Omental fat pad (tissue), 4 donors: ENCODE measurements around the gene SERINC1. TPM values are rescaled to one million over a fixed set of nuclear protein-coding genes. Genes with fewer than 3 reads are reported as not detected.
"Not testable (repeated sequence)": the region's sequence is repeated elsewhere in the genome, so short reads cannot be mapped to it uniquely, and the experiment has no call there.

Experiments
- ATAC-seq: fragments of 150-250 bp; one replicate; pipeline ENCODE4 v1.9.1; 2016; ENCODE audit warnings: mild to moderate bottlenecking, moderate library complexity; ENCODE audit not compliant: low FRiP score
- DNase-seq: peaks from one replicate; pipeline ENCODE4 v3.0.0-alpha.2; 2019; ENCODE audit warnings: low spot score
- total RNA-seq, 4 donors: library from RNA; depleted of rRNA; stranded (reverse); fragments of >200 nt; gene quantifications; one replicate each; pipeline ENCODE4 v1.1.0, GENCODE V29; 2016
- TF ChIP-seq, protein P1 (sequence below), 3 donors: fragments of 450-650 bp; IDR thresholded peaks; one replicate each; pipeline ENCODE4 v1.5.1; 2016 to 2017; ENCODE audit warnings: antibody characterized with exemption in 3 of 3, mild to moderate bottlenecking in 3 of 3, moderate library complexity in 2 of 3

SERINC1 gene
- total RNA-seq, 4 donors from 2014 or later, result 233 to 277 (median 250) TPM

DNA sequence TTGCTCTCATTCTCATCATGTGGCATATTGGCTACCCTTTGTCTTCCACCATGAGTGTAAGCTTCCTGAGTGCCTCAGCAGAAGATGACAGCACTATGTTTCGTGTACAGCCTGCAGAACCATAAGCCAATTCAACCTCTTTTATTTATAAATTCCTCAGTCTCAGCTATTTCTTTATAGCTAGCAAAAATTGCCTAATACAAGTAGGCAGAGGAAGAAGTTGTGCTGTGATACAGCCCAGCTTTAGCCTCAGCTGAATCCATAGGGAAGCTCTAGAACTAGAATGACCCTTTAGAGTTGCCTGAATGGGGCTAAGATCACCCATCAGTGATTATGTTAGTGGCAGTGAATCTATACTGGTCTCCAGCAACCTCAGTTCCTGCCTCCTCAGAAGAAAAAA, 19.0 kb upstream of the SERINC1 start:
- TF ChIP-seq, protein P1, sequence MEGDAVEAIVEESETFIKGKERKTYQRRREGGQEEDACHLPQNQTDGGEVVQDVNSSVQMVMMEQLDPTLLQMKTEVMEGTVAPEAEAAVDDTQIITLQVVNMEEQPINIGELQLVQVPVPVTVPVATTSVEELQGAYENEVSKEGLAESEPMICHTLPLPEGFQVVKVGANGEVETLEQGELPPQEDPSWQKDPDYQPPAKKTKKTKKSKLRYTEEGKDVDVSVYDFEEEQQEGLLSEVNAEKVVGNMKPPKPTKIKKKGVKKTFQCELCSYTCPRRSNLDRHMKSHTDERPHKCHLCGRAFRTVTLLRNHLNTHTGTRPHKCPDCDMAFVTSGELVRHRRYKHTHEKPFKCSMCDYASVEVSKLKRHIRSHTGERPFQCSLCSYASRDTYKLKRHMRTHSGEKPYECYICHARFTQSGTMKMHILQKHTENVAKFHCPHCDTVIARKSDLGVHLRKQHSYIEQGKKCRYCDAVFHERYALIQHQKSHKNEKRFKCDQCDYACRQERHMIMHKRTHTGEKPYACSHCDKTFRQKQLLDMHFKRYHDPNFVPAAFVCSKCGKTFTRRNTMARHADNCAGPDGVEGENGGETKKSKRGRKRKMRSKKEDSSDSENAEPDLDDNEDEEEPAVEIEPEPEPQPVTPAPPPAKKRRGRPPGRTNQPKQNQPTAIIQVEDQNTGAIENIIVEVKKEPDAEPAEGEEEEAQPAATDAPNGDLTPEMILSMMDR (IDR thresholded peaks at IDR 0.05), result no peak
- ATAC-seq (no peak), DNase-seq (no peak)

DNA sequence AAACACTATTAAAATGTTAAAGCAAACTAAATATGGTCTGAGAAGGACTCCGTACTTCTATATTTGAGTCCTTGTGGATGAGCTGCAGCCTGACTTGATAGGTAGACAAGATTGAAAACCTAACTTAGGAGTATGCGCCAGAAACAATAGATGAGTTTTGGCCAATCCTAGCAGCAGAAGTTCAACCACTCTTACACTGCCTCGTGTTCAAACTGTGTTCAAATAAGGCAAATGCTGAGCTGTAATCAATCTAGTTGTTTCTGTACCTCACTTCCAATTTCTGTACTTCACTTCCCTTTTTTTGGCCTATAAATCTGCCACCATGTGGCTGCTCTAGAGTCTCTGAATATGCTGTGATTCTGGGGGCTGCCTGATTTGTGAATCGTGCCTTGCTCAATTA, 13.2 kb upstream of the SERINC1 start:
- no peak for ATAC-seq
- no peak for DNase-seq
- TF ChIP-seq, protein P1 (IDR thresholded peaks at IDR 0.05), result no peak

DNA sequence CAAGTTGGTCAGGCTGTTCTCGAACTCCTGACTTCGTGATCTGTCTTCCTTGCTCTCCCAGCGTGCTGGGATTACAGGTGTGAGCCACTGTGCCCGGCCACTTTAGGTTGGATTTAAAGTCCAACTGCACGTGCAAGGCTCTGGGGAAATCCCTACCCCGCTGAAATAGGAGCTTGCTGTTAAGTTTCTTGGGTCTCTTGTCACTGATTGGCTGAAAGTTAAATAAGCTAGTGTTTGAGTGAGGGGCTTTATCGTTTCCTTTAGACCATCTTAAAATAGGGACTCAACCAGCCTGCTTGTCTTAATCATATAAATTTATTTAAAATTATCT, 11.1 kb upstream of the SERINC1 start:
- ATAC-seq (no peak), DNase-seq (no peak)
- TF ChIP-seq, protein P1 (IDR thresholded peaks at IDR 0.05), result no peak

DNA sequence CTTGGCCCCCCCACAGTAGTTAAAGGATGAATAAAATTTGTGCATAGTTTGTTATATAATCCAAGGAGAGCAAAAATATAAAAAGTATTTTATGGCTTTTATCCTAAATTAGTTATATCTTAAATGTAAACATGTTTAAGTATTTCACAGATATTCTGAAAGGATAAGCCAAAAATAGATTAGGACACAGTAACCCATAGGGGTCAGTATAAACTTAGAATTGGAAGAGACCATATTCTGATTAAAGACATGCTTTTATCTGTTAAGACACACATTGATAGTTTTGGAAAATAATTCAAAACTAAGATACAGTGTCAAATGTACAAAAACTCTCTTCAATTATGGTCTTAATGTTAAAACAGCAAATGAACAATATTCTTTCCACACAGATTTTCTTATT, 4.5 kb upstream of the SERINC1 start:
- ATAC-seq (no peak), DNase-seq (no peak)
- TF ChIP-seq, protein P1 (IDR thresholded peaks at IDR 0.05), result no peak

DNA sequence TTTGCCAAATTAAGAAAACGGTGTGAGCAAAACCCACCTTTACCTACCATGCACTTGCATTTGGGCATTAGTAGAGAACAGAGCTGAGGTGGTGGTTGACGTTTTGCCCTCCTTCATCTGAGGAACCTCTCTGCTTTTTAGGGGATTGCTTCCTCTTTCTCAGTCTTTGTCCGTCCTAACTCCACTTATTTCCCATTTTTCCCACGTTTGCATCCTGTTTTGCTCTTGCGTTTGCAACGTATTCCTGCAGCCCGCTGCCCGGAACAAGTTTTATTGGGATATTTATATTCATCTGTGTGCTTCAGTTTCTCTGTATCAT, 374 bp upstream of the SERINC1 start:
- TF ChIP-seq, protein P1 (IDR thresholded peaks at IDR 0.05), result no peak
- DNase-seq, result no peak
- peak; percentile 14 for ATAC-seq

DNA sequence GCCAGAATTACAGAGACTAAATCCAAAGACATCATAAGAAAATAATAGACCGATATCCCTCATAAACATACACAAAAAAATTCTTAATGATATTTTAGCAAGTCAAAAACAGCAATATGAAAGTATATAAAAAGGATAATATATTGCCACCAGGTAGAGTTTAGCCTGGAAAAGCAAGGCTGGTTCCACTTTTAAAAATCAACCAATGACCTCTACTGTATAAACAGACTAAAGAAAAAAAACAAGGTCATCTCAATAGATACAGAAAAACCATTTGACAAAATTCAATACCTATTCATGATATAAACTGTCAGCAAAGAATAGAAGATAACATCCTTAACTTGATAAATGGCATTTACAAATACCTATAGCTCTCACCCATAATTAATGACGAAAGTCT, 9.7 kb downstream of the SERINC1 start:
- ATAC-seq (no peak), DNase-seq (no peak)
- TF ChIP-seq, protein P1 (IDR thresholded peaks at IDR 0.05), result no peak

DNA sequence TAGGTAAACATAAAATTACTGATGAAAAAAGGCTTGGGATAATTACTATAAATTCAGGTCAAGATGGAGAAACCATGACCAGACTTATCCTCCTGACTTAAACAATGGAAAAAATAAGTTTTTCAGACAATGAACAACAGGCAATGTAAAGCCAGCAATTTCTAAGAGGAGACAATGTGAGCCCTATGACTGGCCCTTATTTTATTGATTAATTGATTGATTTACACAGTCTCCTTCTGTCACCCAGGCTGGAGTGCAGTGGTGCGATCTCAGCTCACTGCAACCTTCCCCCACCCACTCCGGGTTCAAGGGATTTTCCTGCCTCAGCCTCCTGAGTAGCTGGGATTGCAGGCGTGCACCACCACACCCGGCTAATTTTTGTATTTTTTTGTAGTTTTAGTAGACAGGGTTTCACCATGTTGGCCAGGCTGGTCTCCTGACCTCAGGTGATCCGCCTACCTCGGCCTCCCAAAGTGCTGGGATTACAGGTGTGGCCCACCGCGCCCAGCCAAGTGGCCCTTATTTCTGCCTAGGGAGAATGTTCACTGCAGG, 11.7 kb downstream of the SERINC1 start:
- DNase-seq, ATAC-seq: not testable (repeated sequence)

DNA sequence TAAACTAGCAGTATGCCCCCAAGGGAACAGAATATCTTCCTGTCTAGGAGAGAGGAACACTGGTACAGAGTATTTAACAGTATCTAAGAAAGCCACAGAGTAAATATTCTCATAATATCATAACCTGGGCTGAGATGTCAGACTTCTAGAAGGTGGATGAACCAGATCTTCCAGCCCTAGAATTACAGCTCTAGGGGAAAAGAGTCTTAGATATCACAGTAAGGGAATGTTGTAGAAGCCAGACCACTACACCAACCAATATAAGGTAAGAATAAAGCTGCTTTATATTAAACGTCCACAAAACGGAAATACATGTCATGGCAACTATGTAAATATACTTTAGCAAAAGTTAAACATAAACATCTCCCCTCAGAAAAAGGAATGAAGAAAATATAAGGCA, 12.4 kb downstream of the SERINC1 start:
- no peak for DNase-seq
- TF ChIP-seq, protein P1 (IDR thresholded peaks at IDR 0.05), result no peak
- ATAC-seq, result no peak
